GM19372 (cell line): ENCODE data around the gene RASL11A.
"Not testable (repeated sequence)": the region's sequence is repeated elsewhere in the genome, so short reads cannot be mapped to it uniquely, and the experiment has no call there.

Experiments
- ATAC-seq: cut with Tn5 transposase; IDR thresholded peaks from one replicate; pipeline ENCODE4 v1.9.1; 2021; ENCODE audit warnings: mild to moderate bottlenecking, low read depth, moderate library complexity; ENCODE audit not compliant: unreplicated experiment

The RASL11A gene

DNA sequence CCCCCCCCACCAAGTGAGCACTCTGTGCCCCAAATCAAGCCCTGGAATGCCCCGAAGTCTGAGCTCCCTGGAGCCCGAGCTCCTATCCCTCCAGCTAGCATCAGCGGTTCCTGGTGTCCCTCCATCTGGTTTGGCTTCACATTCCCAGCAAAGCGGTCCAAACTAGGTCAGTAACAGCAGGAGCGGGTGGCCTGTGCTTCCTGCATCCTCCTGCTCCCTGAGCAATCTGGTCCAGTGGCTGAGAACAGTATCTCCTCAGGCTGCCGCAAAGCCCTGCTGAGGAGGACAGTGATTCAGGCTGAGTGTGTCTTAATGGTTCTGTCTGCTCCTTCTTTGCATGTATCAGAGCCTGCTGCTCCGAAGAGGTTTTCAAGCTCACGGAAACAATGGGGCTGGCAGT, 25.9 kb downstream of the RASL11A start:
- ATAC-seq, result no peak

DNA sequence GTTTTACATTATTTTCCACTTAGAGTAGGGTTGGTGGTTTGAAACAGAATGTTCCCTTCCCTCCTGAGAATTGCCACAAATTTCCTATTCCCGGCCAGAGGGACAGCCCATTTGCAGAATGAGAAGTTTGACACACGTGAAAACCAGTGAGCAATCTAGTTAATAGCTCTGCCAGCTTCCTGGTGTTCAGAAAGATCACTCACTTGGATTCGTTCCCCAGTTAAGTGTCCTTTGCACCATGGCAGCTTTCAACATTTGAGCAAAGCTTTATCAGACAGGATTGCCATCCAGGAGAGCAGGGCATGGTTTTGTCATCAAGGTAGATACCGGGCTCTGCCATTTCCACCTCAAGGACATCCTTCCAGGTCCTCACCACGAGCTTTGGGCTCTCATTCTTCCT, 28.2 kb downstream of the RASL11A start:
- ATAC-seq, result no peak

- not testable (repeated sequence) for ATAC-seq
These were observed 29.8 kb downstream of the RASL11A start for GRCh38 chr13:27300406-27300805.

GRCh38 chr13:27300941-27301586, 30.4 kb downstream of the RASL11A start:
- no peak for ATAC-seq

GRCh38 chr13:27302643-27303262, 32.1 kb downstream of the RASL11A start:
- no peak for ATAC-seq

DNA sequence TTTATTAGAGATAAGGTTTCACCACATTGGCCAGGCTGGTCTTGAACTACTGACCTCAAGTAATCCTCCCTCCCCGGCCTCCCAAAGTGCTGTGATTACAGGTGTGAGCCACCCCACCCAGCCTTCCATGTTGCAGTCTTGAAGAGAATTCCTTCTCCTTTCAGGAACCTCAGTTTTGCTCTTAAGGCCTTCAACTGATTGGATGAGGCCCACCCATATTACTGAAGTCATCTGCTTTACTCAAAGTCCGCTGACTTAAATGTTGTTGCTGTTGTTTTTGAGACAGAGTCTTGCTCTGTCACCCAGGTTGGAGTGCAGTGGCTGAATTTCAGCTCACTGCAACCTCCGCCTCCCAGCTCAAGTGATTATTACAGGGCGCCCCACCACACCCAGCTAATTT, 33.5 kb downstream of the RASL11A start:
- ATAC-seq, result no peak

DNA sequence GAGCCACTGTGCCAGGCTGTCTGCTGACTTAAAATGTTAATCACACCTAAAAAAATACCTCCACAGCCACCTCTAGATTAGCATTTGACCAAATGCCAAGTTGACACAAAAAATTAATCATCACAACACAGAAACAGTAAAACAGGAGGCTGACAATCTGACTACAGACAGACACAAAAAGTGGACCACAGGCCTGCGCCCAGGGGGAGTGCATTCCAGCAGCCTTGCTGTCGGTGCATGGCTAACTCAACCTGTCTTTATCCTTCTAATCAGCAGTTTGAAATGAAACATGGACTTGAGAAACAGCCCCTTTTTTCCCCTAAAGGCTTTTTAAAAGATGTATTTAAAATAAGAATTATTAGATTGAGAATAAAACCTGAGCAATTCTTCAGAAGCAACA, 34.0 kb downstream of the RASL11A start:
- ATAC-seq, result no peak

DNA sequence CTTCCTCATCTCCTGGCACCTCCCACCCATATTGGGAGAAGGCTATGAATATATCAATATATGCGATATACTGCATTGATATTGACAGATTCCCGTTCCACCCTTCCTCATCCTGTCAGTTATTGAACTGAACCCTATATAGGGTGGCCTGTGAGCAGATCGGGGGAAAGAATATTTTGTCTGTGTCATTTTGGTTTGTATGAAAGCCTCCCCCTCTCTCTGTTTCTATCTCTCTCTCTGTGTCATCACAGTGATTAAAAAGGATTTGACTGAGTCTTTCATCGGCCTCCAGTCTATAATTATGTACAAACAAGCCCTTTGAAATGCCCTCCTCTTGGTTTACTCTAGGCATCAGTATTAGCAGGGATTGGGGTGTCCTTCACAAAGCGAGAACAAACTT, 35.7 kb downstream of the RASL11A start:
- ATAC-seq, result no peak

GRCh38 chr13:27308941-27309340, 38.3 kb downstream of the RASL11A start:
- ATAC-seq, result no peak

GRCh38 chr13:27309401-27309958, 38.9 kb downstream of the RASL11A start:
- ATAC-seq, result no peak

GRCh38 chr13:27309967-27310598, 39.5 kb downstream of the RASL11A start:
- no peak for ATAC-seq

DNA sequence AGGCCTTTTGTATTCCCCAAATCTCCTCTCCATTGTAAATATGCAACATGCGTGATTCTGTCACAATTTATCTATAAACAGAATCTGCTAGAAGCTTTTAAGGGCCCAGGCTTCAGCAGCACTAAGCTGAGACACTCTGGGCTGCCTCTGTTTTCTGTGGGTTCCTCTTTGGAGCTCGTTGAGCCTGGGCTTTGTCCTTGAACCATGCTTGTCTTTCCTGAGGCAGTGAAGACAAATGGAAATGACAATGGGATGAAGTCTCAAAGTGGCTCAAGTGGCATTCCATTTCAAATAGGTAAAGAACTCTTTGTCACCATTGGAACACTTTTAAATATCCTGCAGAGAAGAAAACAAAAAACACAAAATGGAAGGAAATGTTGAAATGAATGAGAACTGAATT, 40.3 kb downstream of the RASL11A start:
- ATAC-seq, result no peak

- ATAC-seq, result no peak
These were observed 41.0 kb downstream of the RASL11A start for GRCh38 chr13:27311518-27312210.

GRCh38 chr13:27313770-27314169, 43.1 kb downstream of the RASL11A start:
- no peak for ATAC-seq

- ATAC-seq, result no peak
These were observed 48.8 kb downstream of the RASL11A start for GRCh38 chr13:27319404-27319803.

DNA sequence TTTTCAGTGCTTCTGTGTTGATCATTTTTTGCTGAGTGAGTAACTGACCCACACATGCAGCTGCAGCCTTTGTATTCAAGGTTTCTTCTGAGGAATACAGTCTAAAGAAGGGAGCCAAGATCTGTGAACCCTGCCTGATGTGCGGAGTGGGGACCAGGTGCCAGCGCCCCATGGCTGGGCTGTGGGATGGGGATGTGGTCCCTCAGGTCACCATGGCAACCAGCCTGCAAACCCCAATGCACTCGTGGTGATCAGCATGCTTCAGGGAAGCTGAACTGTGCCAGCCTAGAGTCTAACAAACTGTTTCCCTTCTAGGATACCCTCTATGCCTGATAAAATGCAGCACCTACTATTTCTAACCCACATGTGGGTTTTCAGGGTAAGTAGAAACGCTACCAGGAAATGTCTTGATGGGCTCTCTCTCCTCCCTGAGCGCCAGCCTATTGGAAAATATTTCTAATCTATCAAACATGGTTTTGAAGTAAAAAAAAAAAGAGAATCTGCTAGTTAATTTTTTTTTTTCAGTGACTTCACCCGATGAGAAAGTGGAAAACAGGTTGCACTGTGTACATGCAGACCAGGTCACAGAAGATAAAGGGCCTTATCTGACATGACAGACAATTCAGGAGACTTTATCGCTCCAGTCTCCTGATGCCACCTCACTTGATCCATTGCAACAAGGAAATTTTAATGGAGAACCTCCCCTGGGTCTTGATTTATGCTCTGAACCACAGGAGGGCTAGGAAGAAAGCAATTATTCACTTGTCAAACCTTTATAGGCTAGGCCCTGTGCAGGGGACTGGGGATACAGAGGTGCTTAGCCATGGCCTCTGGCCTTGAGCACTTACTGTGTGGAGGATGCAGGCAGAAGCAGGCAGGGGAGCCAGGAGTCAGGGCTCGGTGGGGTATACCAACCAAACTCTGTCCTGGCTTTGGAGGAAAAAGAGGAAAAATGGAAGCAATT, 51.1 kb downstream of the RASL11A start:
- ATAC-seq, result no peak

DNA sequence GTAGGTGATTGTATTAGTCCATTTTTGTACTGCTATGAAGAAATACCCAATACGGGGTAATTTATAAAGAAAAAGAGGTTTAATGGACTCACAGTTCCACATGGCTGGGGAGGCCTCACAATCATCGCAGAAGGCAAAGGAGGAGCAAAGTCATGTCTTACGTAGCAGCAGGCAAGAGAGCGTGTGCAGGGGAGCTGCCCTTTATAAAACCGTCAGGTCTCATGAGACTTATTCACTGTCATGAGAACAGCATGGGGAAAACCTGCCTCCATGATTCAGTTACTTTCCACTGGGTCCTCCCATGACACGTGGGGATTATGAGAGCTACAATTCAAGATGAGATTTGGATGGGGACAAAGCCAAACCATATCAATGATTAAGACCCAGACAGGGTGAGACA, 51.8 kb downstream of the RASL11A start:
- ATAC-seq, result not testable (repeated sequence)
